ENCODE measurements around the gene STEAP3.

The STEAP3 gene

GRCh38 chr2:119250718-119251290 lies 27.2 kb downstream of the STEAP3 start:
- Histone ChIP-seq H3K27ac (ENCODE audit: low read length) (no peak overlapping the region), H3K79me2 (ENCODE audit: low read length) (no peaks in the 10 kb centered on the region), H3K9me2 (replicated peaks; ENCODE audit: insufficient read depth, low read length) (no peaks in the 10 kb centered on the region), H3K9me3 (replicated peaks; ENCODE audit: insufficient read depth, low read length) (no peaks in the 10 kb centered on the region), H3K9ac (ENCODE audit: low read length) (no peak overlapping the region), H3K4me3 (ENCODE audit: low read length) (no peak overlapping the region), H3K4me1 (ENCODE audit: low read length) (no peaks in the 10 kb centered on the region), H3F3A (ENCODE audit: insufficient read depth, low read length) (no peaks in the 10 kb centered on the region), H4K20me1 (ENCODE audit: insufficient read depth, low read length) (no peaks in the 10 kb centered on the region), H3K4me2 (ENCODE audit: low read depth, low read length) (no peak overlapping the region), H3K27me3 (replicated peaks; ENCODE audit: insufficient read depth, low read length) (no peaks in the 10 kb centered on the region), H3K36me3 (replicated peaks; ENCODE audit: insufficient read depth, low read length) (no peaks in the 10 kb centered on the region), H2AFZ (ENCODE audit: low read length) (no peak overlapping the region)
- DNase-seq, result no peak
- no peak for TF ChIP-seq EZH2phosphoT487 (IDR thresholded peaks at IDR 0.05; ENCODE audit: low read length)
- TF ChIP-seq CTCF (IDR thresholded peaks at IDR 0.05; ENCODE audit: low read length), result no peak
- TF ChIP-seq EZH2 (optimal IDR thresholded peaks at IDR 0.05; ENCODE audit: low read depth, low read length), result no peak

GRCh38 chr2:119251652-119252051 lies 28.0 kb downstream of the STEAP3 start:
- Histone ChIP-seq H3K79me2 (ENCODE audit: low read length) (no peaks in the 10 kb centered on the region), H3K4me2 (ENCODE audit: low read depth, low read length) (no peak overlapping the region), H3K9me2 (replicated peaks; ENCODE audit: insufficient read depth, low read length) (no peaks in the 10 kb centered on the region), H3K36me3 (replicated peaks; ENCODE audit: insufficient read depth, low read length) (no peaks in the 10 kb centered on the region), H3K9me3 (replicated peaks; ENCODE audit: insufficient read depth, low read length) (no peaks in the 10 kb centered on the region), H3F3A (ENCODE audit: insufficient read depth, low read length) (no peaks in the 10 kb centered on the region), H3K27me3 (replicated peaks; ENCODE audit: insufficient read depth, low read length) (no peaks in the 10 kb centered on the region), H4K20me1 (ENCODE audit: insufficient read depth, low read length) (no peaks in the 10 kb centered on the region), H2AFZ (ENCODE audit: low read length) (no peak overlapping the region), H3K27ac (ENCODE audit: low read length) (no peak overlapping the region), H3K4me1 (ENCODE audit: low read length) (no peaks in the 10 kb centered on the region), H3K4me3 (ENCODE audit: low read length) (no peak overlapping the region), H3K9ac (ENCODE audit: low read length) (no peak overlapping the region)
- no peak for DNase-seq
- no peak for TF ChIP-seq EZH2phosphoT487 (IDR thresholded peaks at IDR 0.05; ENCODE audit: low read length)
- TF ChIP-seq EZH2 (optimal IDR thresholded peaks at IDR 0.05; ENCODE audit: low read depth, low read length), result no peak
- no peak for TF ChIP-seq CTCF (IDR thresholded peaks at IDR 0.05; ENCODE audit: low read length)

GRCh38 chr2:119252186-119253113 lies 28.8 kb downstream of the STEAP3 start:
- no peaks in the 10 kb centered on the region for H3K4me1 ChIP-seq (ENCODE audit: low read length)
- DNase-seq, result no peak
- H3K9me3 ChIP-seq (replicated peaks; ENCODE audit: insufficient read depth, low read length), result no peaks in the 10 kb centered on the region
- H3K4me2 ChIP-seq (ENCODE audit: low read depth, low read length), result no peak overlapping the region
- no peak overlapping the region for H3K27ac ChIP-seq (ENCODE audit: low read length)
- TF ChIP-seq EZH2phosphoT487 (IDR thresholded peaks at IDR 0.05; ENCODE audit: low read length) (no peak), CTCF (IDR thresholded peaks at IDR 0.05; ENCODE audit: low read length) (no peak), EZH2 (optimal IDR thresholded peaks at IDR 0.05; ENCODE audit: low read depth, low read length) (no peak)
- no peak overlapping the region for H2AFZ ChIP-seq (ENCODE audit: low read length)
- H4K20me1 ChIP-seq (ENCODE audit: insufficient read depth, low read length), result no peaks in the 10 kb centered on the region
- no peak overlapping the region for H3K9ac ChIP-seq (ENCODE audit: low read length)
- H3K4me3 ChIP-seq (ENCODE audit: low read length), result no peak overlapping the region
- no peaks in the 10 kb centered on the region for H3K9me2 ChIP-seq (replicated peaks; ENCODE audit: insufficient read depth, low read length)
- no peaks in the 10 kb centered on the region for H3K27me3 ChIP-seq (replicated peaks; ENCODE audit: insufficient read depth, low read length)
- H3F3A ChIP-seq (ENCODE audit: insufficient read depth, low read length), result no peaks in the 10 kb centered on the region
- H3K36me3 ChIP-seq (replicated peaks; ENCODE audit: insufficient read depth, low read length), result no peaks in the 10 kb centered on the region
- H3K79me2 ChIP-seq (ENCODE audit: low read length), result no peaks in the 10 kb centered on the region
